Activated naive CD8-positive, alpha-beta T cell treated with anti-CD3 and anti-CD28 coated beads, Interleukin-2, amount 10 ng/mL, durations not matched to agents 7 days and 5 days (primary cell): ENCODE measurements around the gene LRRC28. TPM values are rescaled to one million over a fixed set of nuclear protein-coding genes. Genes with fewer than 3 reads are reported as not detected.
"Not testable (repeated sequence)": the region's sequence is repeated elsewhere in the genome, so short reads cannot be mapped to it uniquely, and the experiment has no call there.

ENCODE experiments used
- ATAC-seq: fragments of 150-1000 bp; cut with Tn5 transposase; one replicate; pipeline ENCODE4 v1.10.0; 2021; ENCODE audit warnings: low read depth, moderate library complexity
- POLR2A ChIA-PET: fragments of 350-600 bp; sonication (Branson Sonifier 250); formaldehyde crosslinking; loops from one replicate; lab custom pipeline; 2021; ENCODE audit warnings: antibody characterized with exemption; lab: Charles Lee
- DNase-seq: peaks from one replicate; pipeline ENCODE4 v3.0.0; 2021
- H3K27ac Mint-ChIP-seq: one replicate; pipeline ENCODE4 v1.8.0; 2022; ENCODE audit warnings: mild to moderate bottlenecking, mixed read lengths
- H3K27me3 Mint-ChIP-seq: one replicate; pipeline ENCODE4 v1.8.0; 2022; ENCODE audit warnings: mild to moderate bottlenecking, moderate library complexity, mixed read lengths
- H3K36me3 Mint-ChIP-seq: one replicate; pipeline ENCODE4 v1.8.0; 2021; ENCODE audit warnings: mild to moderate bottlenecking, mixed read lengths
- H3K4me1 Mint-ChIP-seq: one replicate; pipeline ENCODE4 v1.8.0; 2021; ENCODE audit warnings: mixed read lengths
- H3K4me3 Mint-ChIP-seq: one replicate; pipeline ENCODE4 v1.8.0; 2022; ENCODE audit warnings: mild to moderate bottlenecking, moderate library complexity, mixed read lengths
- H3K9me3 Mint-ChIP-seq: one replicate; pipeline ENCODE4 v1.8.0; 2021; ENCODE audit warnings: mixed read lengths
- total RNA-seq, 2 experiments: library from RNA; stranded (reverse); gene quantifications; one replicate each; pipeline ENCODE4 v1.2.3, GENCODE V29; 2021

Gene LRRC28
- total RNA-seq, 2 experiments from 2014 or later = 18.0 to 20.3 TPM

- Mint-ChIP-seq H3K4me3 (peak overlapping the region; percentile 2), H3K4me1 (peaks cover 9% of the 10 kb centered on the region), H3K9me3 (peaks cover 5% of the 10 kb centered on the region), H3K36me3 (peaks cover 16% of the 10 kb centered on the region), H3K27ac (no peak overlapping the region), H3K27me3 (no peaks in the 10 kb centered on the region)
- DNase-seq (no peak), ATAC-seq (no peak)
- POLR2A ChIA-PET = no interaction called here
Observed at GRCh38 chr15:99385865-99386264, 134.6 kb downstream of the LRRC28 start.

DNA sequence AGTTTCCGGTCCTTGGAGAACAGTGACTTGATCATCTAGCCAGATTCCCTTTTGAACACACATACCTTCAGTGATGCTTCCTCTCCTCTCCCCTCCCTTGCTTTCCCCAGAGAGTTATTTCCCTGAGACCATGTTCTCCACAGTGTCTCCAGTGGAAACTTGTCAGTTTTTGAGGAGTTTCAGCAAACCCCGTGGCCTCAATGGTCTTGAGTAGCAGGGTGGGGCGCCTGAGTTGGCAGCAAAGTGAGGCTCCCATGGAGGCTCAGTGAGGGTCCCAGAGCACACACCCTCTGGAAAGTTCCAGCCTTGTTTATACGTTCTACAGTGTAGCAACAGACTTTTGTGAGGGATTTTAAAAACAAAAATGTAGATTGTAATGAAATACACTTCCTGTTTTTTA lies 135.1 kb downstream of the LRRC28 start:
- Mint-ChIP-seq H3K27me3 (no peaks in the 10 kb centered on the region), H3K9me3 (peaks cover 3% of the 10 kb centered on the region), H3K27ac (no peak overlapping the region), H3K4me1 (peaks cover 9% of the 10 kb centered on the region), H3K36me3 (peaks cover 14% of the 10 kb centered on the region), H3K4me3 (peak overlapping the region; percentile 2)
- no peak for ATAC-seq
- POLR2A ChIA-PET = no interaction called here
- no peak for DNase-seq

DNA sequence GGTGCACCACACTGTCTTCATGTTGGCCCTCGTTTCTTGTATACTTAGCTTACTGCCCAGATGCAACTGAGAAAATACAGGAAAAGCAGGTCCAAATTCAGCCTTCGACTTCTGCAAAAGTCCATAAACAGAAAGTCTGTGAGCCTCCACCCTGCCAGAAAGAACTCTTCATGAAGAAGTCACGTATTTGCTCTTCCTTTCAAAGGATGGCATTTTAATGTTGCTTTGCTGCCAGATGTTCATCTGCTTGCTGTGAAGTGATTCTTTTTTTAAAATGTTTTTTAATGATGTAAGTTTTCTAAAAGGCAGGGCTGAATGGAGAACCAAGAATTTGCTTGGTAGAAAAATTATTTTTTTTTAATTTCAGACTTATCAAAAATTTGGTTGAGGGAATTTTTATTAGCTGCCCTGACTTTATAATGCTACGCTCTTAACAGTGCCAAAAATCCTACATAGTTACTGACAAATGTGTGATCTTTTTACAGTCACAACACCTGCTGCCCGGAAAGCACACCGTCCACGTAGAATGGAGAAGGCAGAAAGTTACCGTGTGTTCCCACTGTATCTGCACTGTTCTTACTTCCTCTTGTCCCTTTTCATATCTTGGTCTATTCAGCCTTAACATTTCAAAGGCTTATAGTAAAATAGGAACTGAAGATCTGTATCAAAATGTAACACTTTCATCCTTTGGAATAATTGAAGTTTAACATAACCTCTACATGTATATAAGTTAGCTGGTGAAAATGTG lies 136.3 kb downstream of the LRRC28 start:
- H3K27me3 Mint-ChIP-seq = peaks cover 3% of the 10 kb centered on the region
- H3K4me3 Mint-ChIP-seq = no peak overlapping the region
- H3K4me1 Mint-ChIP-seq = peaks cover 9% of the 10 kb centered on the region
- ATAC-seq = no peak
- peaks cover 6% of the 10 kb centered on the region for H3K9me3 Mint-ChIP-seq
- POLR2A ChIA-PET = no interaction called here
- H3K27ac Mint-ChIP-seq = no peak overlapping the region
- no peak for DNase-seq
- peaks cover 15% of the 10 kb centered on the region for H3K36me3 Mint-ChIP-seq

- H3K4me3 Mint-ChIP-seq = no peak overlapping the region
- peaks cover 9% of the 10 kb centered on the region for H3K4me1 Mint-ChIP-seq
- peaks cover 8% of the 10 kb centered on the region for H3K27me3 Mint-ChIP-seq
- H3K9me3 Mint-ChIP-seq = peaks cover 16% of the 10 kb centered on the region
- POLR2A ChIA-PET = no interaction called here
- no peak for ATAC-seq
- H3K27ac Mint-ChIP-seq = no peak overlapping the region
- no peak for DNase-seq
- H3K36me3 Mint-ChIP-seq = peaks cover 10% of the 10 kb centered on the region
Observed at GRCh38 chr15:99390667-99391066, 139.4 kb downstream of the LRRC28 start.

GRCh38 chr15:99393641-99394040 lies 142.4 kb downstream of the LRRC28 start:
- peaks cover 12% of the 10 kb centered on the region for H3K27me3 Mint-ChIP-seq
- H3K27ac Mint-ChIP-seq = no peak overlapping the region
- DNase-seq (no peak), ATAC-seq (no peak)
- peaks cover 16% of the 10 kb centered on the region for H3K9me3 Mint-ChIP-seq
- POLR2A ChIA-PET = interaction anchor here (1.2 kb wide), 1 partner anchor 44 kb away, joined by 3 read pairs; no protein-coding TSS in a partner anchor
- no peak overlapping the region for H3K4me3 Mint-ChIP-seq
- peaks cover 2% of the 10 kb centered on the region for H3K4me1 Mint-ChIP-seq
- H3K36me3 Mint-ChIP-seq = peaks cover 3% of the 10 kb centered on the region

GRCh38 chr15:99396375-99396774 lies 145.1 kb downstream of the LRRC28 start:
- H3K27me3 Mint-ChIP-seq = peaks cover 15% of the 10 kb centered on the region
- peaks cover 2% of the 10 kb centered on the region for H3K36me3 Mint-ChIP-seq
- DNase-seq (no peak), ATAC-seq (no peak)
- POLR2A ChIA-PET = no interaction called here
- H3K4me3 Mint-ChIP-seq = no peak overlapping the region
- peaks cover 4% of the 10 kb centered on the region for H3K4me1 Mint-ChIP-seq
- peaks cover 13% of the 10 kb centered on the region for H3K9me3 Mint-ChIP-seq
- no peak overlapping the region for H3K27ac Mint-ChIP-seq

GRCh38 chr15:99399061-99399460 lies 147.8 kb downstream of the LRRC28 start:
- no peak overlapping the region for H3K4me3 Mint-ChIP-seq
- ATAC-seq (no peak), DNase-seq (no peak)
- H3K36me3 Mint-ChIP-seq = no peaks in the 10 kb centered on the region
- H3K27me3 Mint-ChIP-seq = peaks cover 11% of the 10 kb centered on the region
- peaks cover 2% of the 10 kb centered on the region for H3K4me1 Mint-ChIP-seq
- POLR2A ChIA-PET = no interaction called here
- peaks cover 2% of the 10 kb centered on the region for H3K9me3 Mint-ChIP-seq
- no peak overlapping the region for H3K27ac Mint-ChIP-seq

DNA sequence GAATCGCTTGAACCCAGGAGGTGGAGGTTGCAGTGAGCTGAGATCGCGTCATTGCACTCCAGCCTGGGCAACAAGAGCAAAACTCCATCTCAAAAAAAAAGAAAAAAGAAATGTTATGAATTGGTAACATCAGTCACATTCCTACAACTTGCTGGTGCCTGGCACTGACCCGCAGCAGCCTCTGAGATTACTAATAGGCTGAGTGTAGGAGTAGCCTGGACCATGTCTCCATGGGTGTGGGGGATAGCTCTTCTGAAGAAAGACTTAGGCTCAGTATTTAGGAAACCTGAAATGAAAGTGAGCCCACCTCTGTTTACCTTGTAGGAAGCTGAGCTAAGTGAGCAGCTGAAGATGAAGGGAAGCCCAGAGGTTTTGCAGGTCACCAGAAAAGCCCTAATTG lies 148.3 kb downstream of the LRRC28 start:
- ATAC-seq (no peak), DNase-seq (no peak)
- H3K4me1 Mint-ChIP-seq = peaks cover 2% of the 10 kb centered on the region
- no peak overlapping the region for H3K4me3 Mint-ChIP-seq
- H3K36me3 Mint-ChIP-seq = no peaks in the 10 kb centered on the region
- H3K9me3 Mint-ChIP-seq = no peaks in the 10 kb centered on the region
- POLR2A ChIA-PET = no interaction called here
- no peak overlapping the region for H3K27ac Mint-ChIP-seq
- H3K27me3 Mint-ChIP-seq = peaks cover 7% of the 10 kb centered on the region

- H3K27ac Mint-ChIP-seq, H3K27me3 Mint-ChIP-seq, H3K36me3 Mint-ChIP-seq, POLR2A ChIA-PET, H3K4me1 Mint-ChIP-seq, ATAC-seq, DNase-seq, H3K9me3 Mint-ChIP-seq, H3K4me3 Mint-ChIP-seq: not testable (repeated sequence)
Observed at GRCh38 chr15:99401216-99401615, 149.9 kb downstream of the LRRC28 start.

DNA sequence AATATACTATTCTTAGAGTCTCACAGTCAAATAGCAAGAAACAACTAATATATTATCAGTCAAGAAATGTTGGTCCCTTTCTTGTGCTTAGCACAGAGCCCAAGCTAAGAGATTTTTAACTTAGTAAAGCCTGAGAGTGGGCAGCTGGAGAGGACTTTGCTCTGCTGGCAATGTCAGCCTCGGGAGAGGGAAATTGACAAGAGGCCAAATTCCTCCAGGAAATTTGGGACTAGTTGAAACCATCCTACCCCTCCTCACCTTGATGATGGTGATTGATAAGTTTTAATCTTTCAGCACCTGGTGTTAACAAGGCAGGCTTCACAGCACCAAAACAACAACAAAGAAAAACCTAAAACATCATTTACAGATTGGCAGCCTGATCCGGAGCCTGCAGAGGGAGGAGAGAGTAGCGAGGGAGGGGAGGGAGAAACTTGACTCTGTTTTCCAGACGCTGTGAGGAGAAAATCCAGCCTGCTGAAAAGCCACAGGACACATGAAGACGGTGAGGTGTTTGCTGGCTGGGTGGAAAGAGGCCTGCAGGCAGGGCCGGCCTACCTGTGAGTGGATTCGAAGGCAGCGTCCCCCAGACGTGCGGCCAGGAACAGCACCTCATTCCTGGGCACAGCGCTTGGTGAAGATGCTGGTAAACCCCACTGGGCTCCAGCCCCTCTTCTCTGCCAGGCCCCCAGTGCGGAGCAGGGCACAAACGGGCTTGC lies 150.9 kb downstream of the LRRC28 start:
- Mint-ChIP-seq H3K27me3 (peaks cover 7% of the 10 kb centered on the region), H3K4me3 (no peak overlapping the region), H3K27ac (no peak overlapping the region), H3K9me3 (no peaks in the 10 kb centered on the region), H3K4me1 (peaks cover 2% of the 10 kb centered on the region), H3K36me3 (no peaks in the 10 kb centered on the region)
- POLR2A ChIA-PET = no interaction called here
- no peak for ATAC-seq
- no peak for DNase-seq

DNA sequence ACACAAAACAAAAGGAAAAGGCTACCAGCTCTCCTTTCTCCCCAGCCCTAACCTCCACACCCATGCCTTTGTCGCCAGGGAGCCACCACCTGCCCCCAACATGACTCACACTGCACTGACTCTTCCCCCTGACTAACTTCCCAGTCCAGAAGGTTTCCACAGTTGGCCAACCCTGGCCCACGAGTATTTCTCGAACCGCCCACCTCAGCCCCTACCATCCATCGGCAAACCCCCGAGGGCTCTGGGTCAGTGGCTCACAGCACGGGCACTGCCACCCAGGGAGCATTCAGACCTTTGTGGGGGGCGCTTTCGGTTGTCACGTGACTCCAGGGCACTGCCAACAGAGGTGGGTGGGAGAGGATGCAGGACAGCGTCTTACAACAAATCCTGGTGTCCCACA lies 152.3 kb downstream of the LRRC28 start:
- POLR2A ChIA-PET = no interaction called here
- H3K4me1 Mint-ChIP-seq = peaks cover 11% of the 10 kb centered on the region
- H3K9me3 Mint-ChIP-seq = no peaks in the 10 kb centered on the region
- DNase-seq = no peak
- no peak overlapping the region for H3K27ac Mint-ChIP-seq
- peaks cover 2% of the 10 kb centered on the region for H3K27me3 Mint-ChIP-seq
- ATAC-seq = no peak
- no peaks in the 10 kb centered on the region for H3K36me3 Mint-ChIP-seq
- H3K4me3 Mint-ChIP-seq = no peak overlapping the region

DNA sequence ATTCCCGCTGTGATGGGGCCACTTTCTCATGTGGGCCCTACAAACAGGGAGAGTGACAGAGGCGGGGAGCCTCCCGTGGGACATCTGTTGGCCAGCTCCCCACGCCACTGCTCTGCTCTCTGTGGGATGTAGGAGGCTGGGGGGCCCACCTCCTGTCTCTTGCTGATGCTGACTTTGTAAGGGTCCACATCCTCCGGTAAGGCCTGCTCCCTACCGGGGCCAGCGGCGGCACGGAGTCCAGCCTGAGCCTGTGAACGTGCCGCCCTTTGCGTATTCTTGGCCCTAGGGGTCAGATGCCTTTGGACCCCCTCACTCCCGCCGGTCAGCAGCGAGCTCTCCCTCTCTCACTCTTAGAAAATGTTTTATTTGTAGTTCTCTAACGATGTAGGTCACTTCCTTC lies 153.2 kb downstream of the LRRC28 start:
- Mint-ChIP-seq H3K27ac (no peak overlapping the region), H3K27me3 (peaks cover 2% of the 10 kb centered on the region), H3K4me1 (peaks cover 13% of the 10 kb centered on the region), H3K36me3 (no peaks in the 10 kb centered on the region), H3K9me3 (no peaks in the 10 kb centered on the region), H3K4me3 (no peak overlapping the region)
- POLR2A ChIA-PET = no interaction called here
- DNase-seq (no peak), ATAC-seq (no peak)

DNA sequence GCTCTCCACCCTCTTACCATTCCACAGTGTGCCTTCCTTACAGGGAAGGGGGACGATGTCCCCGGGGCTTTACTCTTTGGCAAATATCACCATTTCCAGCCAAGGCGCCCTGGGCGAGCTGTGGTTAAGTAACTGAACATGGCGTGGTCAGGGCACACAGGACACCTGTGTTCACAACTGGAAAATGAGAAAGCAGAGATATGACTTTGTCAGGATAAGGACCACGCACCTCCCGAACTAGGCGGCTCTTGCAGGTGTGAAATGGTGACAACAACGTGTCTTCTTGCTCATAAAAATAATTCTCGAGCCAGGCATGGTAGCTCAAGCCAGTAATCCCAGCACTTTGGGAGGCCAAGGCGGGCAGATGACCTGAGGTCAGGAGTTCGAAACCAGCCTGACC lies 154.8 kb downstream of the LRRC28 start:
- Mint-ChIP-seq H3K4me1 (peaks cover 11% of the 10 kb centered on the region), H3K4me3 (no peak overlapping the region), H3K36me3 (no peaks in the 10 kb centered on the region), H3K9me3 (no peaks in the 10 kb centered on the region), H3K27ac (no peak overlapping the region), H3K27me3 (no peaks in the 10 kb centered on the region)
- ATAC-seq (no peak), DNase-seq (no peak)
- POLR2A ChIA-PET = interaction anchor here (0.6 kb wide), 1 partner anchor 320 kb away, joined by 3 read pairs; no protein-coding TSS in a partner anchor
